ENCODE measurements around the gene LUC7L.
"Not testable (repeated sequence)": the region's sequence is repeated elsewhere in the genome, so short reads cannot be mapped to it uniquely, and the experiment has no call there.

The LUC7L gene

GRCh38 chr16:164827-165538 is 64.3 kb downstream of the LUC7L start:
- no peak for DNase-seq (ENCODE audit: low read depth in 2 of 2)

GRCh38 chr16:164134-164823 is 65.0 kb downstream of the LUC7L start:
- DNase-seq (ENCODE audit: low read depth in 2 of 2), result not testable (repeated sequence)

GRCh38 chr16:163696-164095 is 65.6 kb downstream of the LUC7L start:
- not testable (repeated sequence) for DNase-seq (ENCODE audit: low read depth in 2 of 2)

- not testable (repeated sequence) for DNase-seq (ENCODE audit: low read depth in 2 of 2)
Measured at GRCh38 chr16:163139-163538, 66.1 kb downstream of the LUC7L start.

- no peak for DNase-seq (ENCODE audit: low read depth in 2 of 2)
Measured at GRCh38 chr16:162271-162991, 66.8 kb downstream of the LUC7L start.

DNA sequence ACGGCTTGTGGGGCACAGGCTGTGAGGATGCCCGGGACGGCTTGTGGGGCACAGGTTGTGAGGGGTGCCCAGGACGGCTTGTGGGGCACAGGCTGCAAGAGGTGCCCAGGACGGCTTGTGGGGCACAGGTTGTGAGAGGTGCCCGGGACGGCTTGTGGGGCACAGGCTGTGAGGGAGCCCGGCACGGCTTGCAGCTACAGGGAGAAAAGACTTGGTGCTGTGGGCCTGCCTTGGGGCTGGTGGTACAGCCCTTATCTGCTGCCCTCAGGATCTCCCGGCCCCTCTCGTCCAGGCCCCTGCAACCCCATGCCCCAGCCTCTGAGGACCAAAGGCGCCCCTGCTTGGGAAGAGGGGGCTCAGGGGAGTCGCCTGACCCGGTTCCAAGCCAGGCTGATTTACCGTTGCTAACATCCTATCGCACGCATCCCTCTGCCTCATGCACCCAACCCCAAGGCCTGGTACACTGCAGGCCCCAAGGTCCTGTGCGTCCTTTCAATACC is 68.5 kb downstream of the LUC7L start:
- no peak for DNase-seq (ENCODE audit: low read depth in 2 of 2)

GRCh38 chr16:160242-160641 is 69.0 kb downstream of the LUC7L start:
- DNase-seq (ENCODE audit: low read depth in 2 of 2), result not testable (repeated sequence)

GRCh38 chr16:159136-159849 is 70.0 kb downstream of the LUC7L start:
- DNase-seq (ENCODE audit: low read depth in 2 of 2), result no peak

DNA sequence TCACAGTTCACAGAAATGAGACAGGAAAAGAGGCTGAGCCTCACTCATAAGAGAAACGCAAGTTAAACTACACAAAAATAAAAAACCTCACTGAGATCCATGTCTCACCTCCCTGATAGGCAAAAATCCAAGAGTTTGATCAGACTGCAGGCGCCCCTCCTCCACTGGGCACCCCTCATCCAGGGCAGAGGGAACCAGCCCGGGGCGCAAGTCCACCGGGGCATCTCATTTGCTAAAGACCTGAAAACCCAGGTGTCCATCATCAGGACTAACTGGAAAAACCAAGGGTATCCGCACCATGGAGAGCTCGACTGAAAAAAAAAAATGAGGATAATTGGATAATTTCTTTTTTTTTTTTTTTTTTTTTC is 74.2 kb downstream of the LUC7L start:
- no peak for DNase-seq (ENCODE audit: low read depth in 2 of 2)

DNA sequence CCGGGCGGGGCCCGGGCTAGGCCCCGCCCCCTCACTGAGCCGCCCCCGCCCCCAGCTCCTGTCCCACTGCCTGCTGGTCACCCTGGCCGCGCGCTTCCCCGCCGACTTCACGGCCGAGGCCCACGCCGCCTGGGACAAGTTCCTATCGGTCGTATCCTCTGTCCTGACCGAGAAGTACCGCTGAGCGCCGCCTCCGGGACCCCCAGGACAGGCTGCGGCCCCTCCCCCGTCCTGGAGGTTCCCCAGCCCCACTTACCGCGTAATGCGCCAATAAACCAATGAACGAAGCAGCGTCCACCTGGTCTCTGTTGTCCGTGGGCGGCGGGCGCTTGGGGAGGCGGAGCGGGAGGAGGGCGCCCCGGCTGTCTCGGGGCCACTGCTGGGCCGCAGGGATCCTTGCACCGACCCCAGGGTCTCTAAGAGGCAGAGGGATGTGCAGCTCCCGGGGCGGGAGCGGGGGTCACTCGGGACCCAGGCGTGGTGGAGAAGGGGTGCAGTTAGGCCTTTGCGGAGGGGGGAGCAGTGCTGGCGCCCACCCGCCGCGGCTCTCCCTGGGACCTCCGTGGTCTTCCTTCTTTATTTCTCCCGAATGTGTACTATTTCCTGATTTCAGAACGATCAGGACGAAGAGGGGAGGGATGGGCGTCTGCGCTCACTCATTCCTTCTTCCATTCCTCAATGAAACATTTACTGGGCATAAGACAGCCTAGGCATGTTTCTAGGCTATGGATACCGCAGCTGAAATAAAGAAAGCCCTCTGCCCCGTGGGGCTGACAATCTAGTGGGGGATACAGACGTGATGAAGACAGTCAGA is 74.8 kb downstream of the LUC7L start:
- DNase-seq (ENCODE audit: low read depth in 2 of 2), result no peak

- DNase-seq (ENCODE audit: low read depth in 2 of 2), result not testable (repeated sequence)
Measured at GRCh38 chr16:153550-154216, 75.6 kb downstream of the LUC7L start.

- DNase-seq (ENCODE audit: low read depth in 2 of 2), result not testable (repeated sequence)
Measured at GRCh38 chr16:153129-153521, 76.1 kb downstream of the LUC7L start.

DNA sequence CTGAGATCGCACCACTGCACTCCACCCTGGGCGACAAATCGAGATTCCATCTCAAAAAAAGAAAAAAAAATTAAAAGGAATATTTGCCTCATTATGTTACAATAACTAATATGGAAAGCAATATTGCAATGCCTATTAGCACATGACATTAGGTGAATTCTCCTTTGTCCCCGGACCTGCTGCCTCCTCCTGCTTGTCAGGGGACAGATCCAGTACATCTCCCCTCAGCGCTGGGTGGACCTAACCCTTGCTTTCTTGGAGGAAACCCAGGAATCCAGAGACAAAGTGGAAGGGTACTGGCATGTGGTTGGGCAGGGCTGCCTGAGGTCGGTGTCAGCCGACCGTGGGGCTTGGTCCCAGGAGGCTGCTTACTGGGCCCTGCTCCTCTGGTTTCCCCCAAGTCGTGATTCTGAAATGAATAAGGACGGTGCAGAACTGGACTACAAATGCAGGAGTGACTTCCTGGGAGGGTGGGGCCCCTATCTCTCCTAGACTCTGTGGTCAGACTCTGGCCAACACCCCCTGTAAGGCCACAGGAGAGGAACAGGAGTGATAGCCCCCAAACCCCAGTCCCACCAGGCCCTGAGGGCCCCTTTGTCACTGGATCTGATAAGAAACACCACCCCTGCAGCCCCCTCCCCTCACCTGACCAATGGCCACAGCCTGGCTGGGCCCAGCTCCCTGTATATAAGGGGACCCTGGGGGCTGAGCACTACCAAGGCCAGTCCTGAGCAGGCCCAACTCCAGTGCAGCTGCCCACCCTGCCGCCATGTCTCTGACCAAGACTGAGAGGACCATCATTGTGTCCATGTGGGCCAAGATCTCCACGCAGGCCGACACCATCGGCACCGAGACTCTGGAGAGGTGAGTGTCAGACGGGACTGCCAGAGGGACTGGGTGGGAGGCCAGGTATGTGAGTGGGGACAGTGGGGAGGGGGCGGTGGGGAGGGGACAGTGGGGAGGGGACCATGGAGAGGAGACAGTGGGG is 76.8 kb downstream of the LUC7L start, which contains the start of gene HBZ:
Gene HBZ (plus strand): TSS at position 504 of the 988 bp plus-strand sequence. CDS start 266 bp downstream, at position 770.
- DNase-seq (ENCODE audit: low read depth in 2 of 2), result no peak

DNA sequence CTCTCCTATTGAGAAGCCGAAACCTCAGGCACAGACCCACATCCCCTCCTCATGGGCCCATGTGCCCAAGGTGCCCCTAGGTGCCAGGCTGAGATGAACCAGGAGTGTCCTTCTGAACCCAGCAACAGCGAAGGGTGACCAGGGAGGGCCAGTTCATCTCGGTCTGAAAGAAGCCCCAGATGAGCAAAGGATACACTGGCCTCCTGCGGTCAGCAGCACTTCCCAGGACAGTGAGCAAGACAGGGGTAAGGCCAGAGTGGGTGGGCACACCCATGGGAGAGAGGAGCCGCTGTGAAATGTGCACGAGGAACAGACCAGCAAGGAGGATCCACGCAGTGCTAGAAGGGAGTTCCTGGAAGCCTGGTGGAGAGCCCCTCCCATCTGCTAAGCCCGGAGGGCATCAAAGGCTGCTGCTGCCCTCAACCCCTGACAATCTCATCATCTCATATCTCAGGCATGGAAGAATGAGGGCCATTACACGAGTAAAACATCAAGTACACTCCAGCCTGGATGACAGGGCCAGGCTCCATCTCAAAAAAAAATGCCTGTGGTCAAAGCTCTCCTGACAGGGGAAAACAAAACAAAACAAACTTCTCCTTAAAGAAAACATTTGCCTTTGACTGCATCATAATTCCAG is 80.1 kb downstream of the LUC7L start:
- no peak for DNase-seq (ENCODE audit: low read depth in 2 of 2)

DNA sequence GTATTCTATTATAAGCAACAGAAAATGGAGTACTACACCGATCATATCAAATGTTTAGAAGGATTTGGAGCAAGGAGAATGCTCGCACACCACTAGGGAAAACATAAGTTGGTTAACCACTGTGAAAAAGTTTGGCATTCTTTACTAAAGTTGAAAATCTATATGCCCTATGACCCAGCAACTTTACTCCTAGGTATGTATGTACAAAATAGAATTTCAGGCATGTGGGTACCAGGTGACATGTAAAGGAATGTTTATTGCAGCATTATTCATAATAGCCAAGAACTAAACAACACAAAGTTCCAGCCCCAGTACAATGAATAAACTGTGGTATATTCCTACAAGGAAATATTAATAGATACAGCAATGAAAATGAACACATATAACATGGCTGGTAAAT is 82.6 kb downstream of the LUC7L start:
- DNase-seq (ENCODE audit: low read depth in 2 of 2), result no peak

GRCh38 chr16:144797-145252 is 84.4 kb downstream of the LUC7L start:
- no peak for DNase-seq (ENCODE audit: low read depth in 2 of 2)

DNA sequence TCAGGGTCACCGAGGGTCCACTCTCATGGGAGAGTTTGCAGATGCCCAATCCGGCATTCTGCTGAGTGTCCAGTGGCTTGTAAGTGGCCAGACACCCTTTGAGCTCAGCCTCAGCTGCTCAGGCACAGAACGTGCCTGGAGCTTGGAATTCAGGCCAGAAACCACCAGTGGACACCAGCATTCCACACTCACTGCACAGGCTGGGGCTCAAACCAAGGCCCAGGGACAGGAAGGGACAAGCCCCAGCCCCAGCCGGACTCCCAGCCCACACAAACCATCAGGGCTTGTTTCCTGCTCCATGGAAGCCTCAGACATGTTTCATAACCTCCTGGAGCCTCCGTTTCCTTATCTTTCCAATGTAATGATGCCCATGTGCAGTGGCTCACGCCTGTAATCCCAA is 85.8 kb downstream of the LUC7L start:
- no peak for DNase-seq (ENCODE audit: low read depth in 2 of 2)

- no peak for DNase-seq (ENCODE audit: low read depth in 2 of 2)
Measured at GRCh38 chr16:143047-143446, 86.2 kb downstream of the LUC7L start.

Data from stimulated activated CD4-positive, alpha-beta T cell treated with anti-CD3 and anti-CD28 coated beads, Interleukin-4, amount 100 ng/mL, for 48 hours (primary cell).